Measurements from ENCODE around the gene KLHL22.

The KLHL22 gene

GRCh38 chr22:20495861-20496681, 476 bp upstream of the KLHL22 start:
- TF ChIP-seq CTCF (conservative IDR thresholded peaks at IDR 0.05; ENCODE audit: low read length): peak; percentile 69
- DNase-seq (ENCODE audit: low read depth): peak; percentile 86
- peak overlapping the region; percentile 86 for H3K4me3 ChIP-seq (ENCODE audit: low read length)

GRCh38 chr22:20491346-20491745, 4.2 kb downstream of the KLHL22 start:
- H3K4me3 ChIP-seq (ENCODE audit: low read length): no peak overlapping the region
- DNase-seq (ENCODE audit: low read depth): no peak
- TF ChIP-seq CTCF (conservative IDR thresholded peaks at IDR 0.05; ENCODE audit: low read length): no peak

- no peak for TF ChIP-seq CTCF (conservative IDR thresholded peaks at IDR 0.05; ENCODE audit: low read length)
- DNase-seq (ENCODE audit: low read depth): no peak
These were observed 4.7 kb downstream of the KLHL22 start for GRCh38 chr22:20490941-20491307.

GRCh38 chr22:20490183-20490940, 5.2 kb downstream of the KLHL22 start:
- no peak for DNase-seq (ENCODE audit: low read depth)
- H3K4me3 ChIP-seq (ENCODE audit: low read length): no peak overlapping the region
- no peak for TF ChIP-seq CTCF (conservative IDR thresholded peaks at IDR 0.05; ENCODE audit: low read length)

More at GRCh38 chr22:20490941-20491307, 4.7 kb downstream of the KLHL22 start:
- no peak overlapping the region for H3K4me3 ChIP-seq (ENCODE audit: low read length)

GRCh38 chr22:20488946-20489345, 6.6 kb downstream of the KLHL22 start:
- no peak overlapping the region for H3K4me3 ChIP-seq (ENCODE audit: low read length)
- no peak for DNase-seq (ENCODE audit: low read depth)
- TF ChIP-seq CTCF (conservative IDR thresholded peaks at IDR 0.05; ENCODE audit: low read length): no peak

- DNase-seq (ENCODE audit: low read depth): no peak
- no peak for TF ChIP-seq CTCF (conservative IDR thresholded peaks at IDR 0.05; ENCODE audit: low read length)
- H3K4me3 ChIP-seq (ENCODE audit: low read length): no peak overlapping the region
These were observed 7.9 kb downstream of the KLHL22 start for GRCh38 chr22:20487715-20488114.

- peak; percentile 43 for DNase-seq (ENCODE audit: low read depth)
- no peak overlapping the region for H3K4me3 ChIP-seq (ENCODE audit: low read length)
These were observed 9.4 kb downstream of the KLHL22 start for GRCh38 chr22:20486229-20486628.

More at GRCh38 chr22:20486229-20486628, 9.4 kb downstream of the KLHL22 start:
- TF ChIP-seq CTCF (conservative IDR thresholded peaks at IDR 0.05; ENCODE audit: low read length): no peak

Measured in AG10803 (cell line).